NCI-H146 treated with DMSO at 0.1 percent for 48 hours (cell line): ENCODE results near the gene ISG20.

ENCODE experiments used
- DNase-seq: peaks from one replicate; lab custom pipeline; 2025; ENCODE audit not compliant: unreplicated experiment; lab: John Stamatoyannopoulos, UW

The ISG20 gene

GRCh38 chr15:88638626-88639372 is at the start of gene ISG20:
TSS of gene ISG20 (plus strand) at chr15:88639016. CDS start at chr15:88639367, 351 bp downstream.
- DNase-seq = peak; percentile 73

- DNase-seq = no peak
Observed at GRCh38 chr15:88590759-88591158, 48.1 kb upstream of the ISG20 start.

- no peak for DNase-seq
Observed at GRCh38 chr15:88591384-88591783, 47.4 kb upstream of the ISG20 start.

- DNase-seq = peak; percentile 75
Observed at GRCh38 chr15:88603885-88604284, 34.9 kb upstream of the ISG20 start.

- DNase-seq = peak; percentile 75
Observed at GRCh38 chr15:88604381-88605188, 34.2 kb upstream of the ISG20 start.

- DNase-seq = no peak
Observed at GRCh38 chr15:88605189-88606069, 33.4 kb upstream of the ISG20 start.

GRCh38 chr15:88606070-88606794 is 32.6 kb upstream of the ISG20 start:
- peak; percentile 35 for DNase-seq

- DNase-seq = no peak
Observed at GRCh38 chr15:88607951-88608350, 30.9 kb upstream of the ISG20 start.

GRCh38 chr15:88608607-88609181 is 30.1 kb upstream of the ISG20 start:
- no peak for DNase-seq

- no peak for DNase-seq
Observed at GRCh38 chr15:88609344-88610090, 29.3 kb upstream of the ISG20 start.

- DNase-seq = peak; percentile 19
Observed at GRCh38 chr15:88610701-88611231, 28.1 kb upstream of the ISG20 start.

GRCh38 chr15:88612186-88612796 is 26.5 kb upstream of the ISG20 start:
- DNase-seq = no peak

- no peak for DNase-seq
Observed at GRCh38 chr15:88613074-88613944, 25.5 kb upstream of the ISG20 start.

GRCh38 chr15:88615303-88616107 is 23.3 kb upstream of the ISG20 start:
- no peak for DNase-seq

GRCh38 chr15:88616240-88616639 is 22.6 kb upstream of the ISG20 start:
- DNase-seq = no peak

GRCh38 chr15:88617031-88617722 is 21.6 kb upstream of the ISG20 start:
- no peak for DNase-seq
